Measurements from ENCODE around the gene C20orf96.
"Not testable (repeated sequence)": the region's sequence is repeated elsewhere in the genome, so short reads cannot be mapped to it uniquely, and the experiment has no call there.

C20orf96 gene

DNA sequence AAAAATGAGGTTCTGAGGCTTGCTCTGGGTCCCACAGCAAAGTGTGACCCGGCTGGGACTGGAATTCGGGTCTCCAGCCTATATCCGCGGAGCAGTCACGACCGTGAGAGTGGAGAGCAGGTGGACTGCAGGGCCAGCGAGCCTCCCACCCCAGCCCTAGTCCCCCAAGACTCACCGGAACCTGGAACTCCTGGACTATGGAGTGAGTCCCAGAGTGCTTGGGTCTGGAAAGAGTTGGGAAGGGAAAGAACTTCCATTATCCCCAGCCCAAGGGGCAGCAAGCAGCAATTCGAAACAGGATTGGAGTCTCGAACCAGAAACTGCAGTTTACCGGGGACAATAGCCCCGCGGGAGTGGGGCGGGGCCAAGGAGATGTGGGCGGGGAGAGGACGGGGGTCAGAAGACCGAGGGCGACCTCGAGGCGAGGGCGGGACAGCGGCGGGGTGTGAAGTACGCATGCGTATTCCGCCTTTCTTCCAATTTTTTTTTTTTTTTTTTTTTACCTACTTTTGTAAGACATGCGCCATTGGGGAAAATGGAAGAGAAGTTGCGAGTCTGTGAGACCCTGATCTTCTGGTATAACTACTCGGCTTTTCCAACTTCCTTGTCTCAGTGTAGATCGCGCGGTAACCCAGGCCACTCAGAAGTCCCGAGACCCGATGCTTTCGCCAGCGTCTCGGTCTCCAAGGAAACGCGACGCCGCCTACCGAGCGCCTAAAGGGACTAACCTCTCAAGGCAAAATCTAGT, at the start of gene C20orf96:
TSS of gene C20orf96 (minus strand) at position 667 of the 748 bp plus-strand sequence. CDS start at position 527, 140 bp downstream.
- DNase-seq (ENCODE audit: low read depth) = peak; percentile 93
- H3K4me3 ChIP-seq (ENCODE audit: low read length) = peak within 1 kb of the TSS; percentile 91
- TF ChIP-seq, protein P1, sequence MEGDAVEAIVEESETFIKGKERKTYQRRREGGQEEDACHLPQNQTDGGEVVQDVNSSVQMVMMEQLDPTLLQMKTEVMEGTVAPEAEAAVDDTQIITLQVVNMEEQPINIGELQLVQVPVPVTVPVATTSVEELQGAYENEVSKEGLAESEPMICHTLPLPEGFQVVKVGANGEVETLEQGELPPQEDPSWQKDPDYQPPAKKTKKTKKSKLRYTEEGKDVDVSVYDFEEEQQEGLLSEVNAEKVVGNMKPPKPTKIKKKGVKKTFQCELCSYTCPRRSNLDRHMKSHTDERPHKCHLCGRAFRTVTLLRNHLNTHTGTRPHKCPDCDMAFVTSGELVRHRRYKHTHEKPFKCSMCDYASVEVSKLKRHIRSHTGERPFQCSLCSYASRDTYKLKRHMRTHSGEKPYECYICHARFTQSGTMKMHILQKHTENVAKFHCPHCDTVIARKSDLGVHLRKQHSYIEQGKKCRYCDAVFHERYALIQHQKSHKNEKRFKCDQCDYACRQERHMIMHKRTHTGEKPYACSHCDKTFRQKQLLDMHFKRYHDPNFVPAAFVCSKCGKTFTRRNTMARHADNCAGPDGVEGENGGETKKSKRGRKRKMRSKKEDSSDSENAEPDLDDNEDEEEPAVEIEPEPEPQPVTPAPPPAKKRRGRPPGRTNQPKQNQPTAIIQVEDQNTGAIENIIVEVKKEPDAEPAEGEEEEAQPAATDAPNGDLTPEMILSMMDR (conservative IDR thresholded peaks at IDR 0.05; ENCODE audit: low read length) = peak; percentile 66

GRCh38 chr20:336040-336439, 45.5 kb upstream of the C20orf96 start:
- DNase-seq (ENCODE audit: low read depth) = not testable (repeated sequence)

DNA sequence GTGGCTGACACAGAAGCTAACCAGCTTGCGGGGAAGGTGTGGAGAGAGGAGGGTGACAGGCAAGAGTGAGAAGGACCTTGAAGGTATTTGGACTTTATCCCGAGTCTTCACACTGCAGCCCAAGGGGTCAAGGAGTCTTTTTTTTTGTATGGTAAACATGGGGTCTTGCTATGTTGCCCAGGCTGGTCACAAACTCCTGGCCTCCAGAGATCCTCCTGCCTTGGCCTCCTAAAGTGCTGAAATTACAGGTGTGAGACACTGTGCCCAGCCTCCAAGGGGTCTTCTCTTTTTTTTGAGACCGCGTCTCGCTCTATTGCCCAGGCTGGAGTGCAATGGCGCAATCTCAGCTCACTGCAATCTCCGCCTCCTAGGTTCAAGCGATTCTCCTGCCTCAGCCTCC, 44.0 kb upstream of the C20orf96 start:
- H3K4me3 ChIP-seq (ENCODE audit: low read length) = no peak overlapping the region
- no peak for DNase-seq (ENCODE audit: low read depth)
- TF ChIP-seq, protein P1 (conservative IDR thresholded peaks at IDR 0.05; ENCODE audit: low read length) = no peak

More at GRCh38 chr20:336040-336439, 45.5 kb upstream of the C20orf96 start:
- H3K4me3 ChIP-seq (ENCODE audit: low read length) = not testable (repeated sequence)

DNA sequence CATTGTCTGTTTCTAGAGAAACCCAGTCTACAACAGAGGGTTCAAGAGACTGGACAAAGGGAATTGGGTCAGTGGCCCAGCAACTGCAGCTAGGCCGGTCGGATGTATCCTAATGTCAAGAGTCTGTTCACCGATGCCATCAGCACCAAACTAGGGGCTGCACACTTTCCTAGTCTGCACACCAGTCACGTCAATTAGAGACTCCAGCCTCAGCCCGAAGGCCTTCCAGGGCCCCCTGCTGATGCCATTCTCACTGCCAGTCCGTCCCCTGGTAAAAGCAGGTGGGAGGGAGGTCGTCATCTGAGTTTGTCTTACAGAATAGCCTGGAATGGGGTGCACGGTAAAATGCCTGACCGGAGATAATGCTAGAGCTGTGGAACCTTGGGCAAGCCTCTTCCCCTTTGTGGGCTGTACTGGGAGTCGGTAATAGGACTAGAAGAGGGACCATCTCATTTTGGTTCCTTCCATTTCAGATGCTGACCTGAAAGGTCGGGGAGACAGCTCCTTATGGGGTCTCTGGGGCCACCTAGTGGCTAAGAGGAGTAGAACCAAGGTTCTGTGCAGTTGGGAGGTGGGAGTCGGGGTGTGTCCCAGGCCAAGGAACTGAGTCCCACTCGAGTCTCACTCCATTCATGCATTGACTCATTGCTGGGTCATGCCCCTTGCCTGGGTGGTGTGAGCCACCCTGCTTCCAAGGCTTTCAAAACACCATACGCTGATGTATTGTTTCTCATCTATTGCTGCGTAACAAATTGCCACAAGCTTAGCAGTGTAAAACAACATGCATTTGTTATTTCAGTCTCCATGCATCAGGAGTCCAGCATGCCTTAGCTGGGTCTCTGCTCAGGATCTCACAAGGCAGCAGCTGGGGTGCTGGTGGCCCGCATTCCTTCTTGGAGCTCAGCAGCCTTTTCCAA, 39.9 kb upstream of the C20orf96 start:
- TF ChIP-seq, protein P1 (conservative IDR thresholded peaks at IDR 0.05; ENCODE audit: low read length) = peak; percentile 91
- no peak overlapping the region for H3K4me3 ChIP-seq (ENCODE audit: low read length)
- DNase-seq (ENCODE audit: low read depth) = peak; percentile 66

GRCh38 chr20:329851-330232, 39.3 kb upstream of the C20orf96 start:
- H3K4me3 ChIP-seq (ENCODE audit: low read length) = no peak overlapping the region
- no peak for DNase-seq (ENCODE audit: low read depth)
- TF ChIP-seq, protein P1 (conservative IDR thresholded peaks at IDR 0.05; ENCODE audit: low read length) = no peak

- no peak for DNase-seq (ENCODE audit: low read depth)
- TF ChIP-seq, protein P1 (conservative IDR thresholded peaks at IDR 0.05; ENCODE audit: low read length) = no peak
- peak overlapping the region; percentile 30 for H3K4me3 ChIP-seq (ENCODE audit: low read length)
Measured at GRCh38 chr20:328975-329695, 38.6 kb upstream of the C20orf96 start.
